Heart right ventricle (tissue), 16 donors: ENCODE results near the gene DYNC1I1. TPM values are rescaled to one million over a fixed set of nuclear protein-coding genes. Genes with fewer than 3 reads are reported as not detected.

Source experiments
- ATAC-seq, 8 donors: fragments of 200-7000 bp; cut with Tn5 transposase; one replicate each; pipeline ENCODE4 v1.9.1; 2020; ENCODE audit warnings: mild to moderate bottlenecking in 8 of 8, moderate library complexity in 8 of 8, moderate number of reproducible peaks in 1 of 8
- DNase-seq, 2 donors: peaks; one replicate each; pipeline ENCODE4 v3.0.0-alpha.2; 2020
- H3K27ac ChIP-seq, 10 donors: fragments of 200-600 bp; sonication (generic) in 2 of 10; one replicate each; pipeline versions ENCODE4 v1.5.0 to v1.8.0; 2020 to 2022; ENCODE audit warnings: mild to moderate bottlenecking in 3 of 10
- H3K27me3 ChIP-seq, 7 donors: fragments of 200-600 bp; one replicate each; pipeline ENCODE4 v1.8.0; 2021 to 2022; ENCODE audit warnings: mild to moderate bottlenecking in 2 of 7
- H3K36me3 ChIP-seq, 9 donors: fragments of 200-600 bp; sonication (generic) in 1 of 9; one replicate each; pipeline versions ENCODE4 v1.5.0 to v1.8.0; 2020 to 2022; ENCODE audit warnings: mild to moderate bottlenecking in 2 of 9
- H3K4me1 ChIP-seq, 9 donors: fragments of 200-600 bp; sonication (generic) in 1 of 9; one replicate each; pipeline versions ENCODE4 v1.5.0 to v1.8.0; 2020 to 2022; ENCODE audit warnings: mild to moderate bottlenecking in 4 of 9
- H3K4me3 ChIP-seq, 10 donors: fragments of 200-600 bp; sonication (generic) in 2 of 10; one replicate each; pipeline versions ENCODE4 v1.5.0 to v1.8.0; 2020 to 2022; ENCODE audit warnings: mild to moderate bottlenecking in 7 of 10, moderate library complexity in 2 of 10
- H3K9me3 ChIP-seq, 11 donors: fragments of 200-600 bp in 10 of 11; sonication (generic) in 2 of 11; one replicate each; pipeline versions ENCODE4 v1.5.0 to v1.8.0; 2013 to 2022; ENCODE audit warnings: mild to moderate bottlenecking in 2 of 11, control low read depth in 1 of 11, moderate library complexity in 1 of 11
- CTCF ChIP-seq, 9 donors: fragments of 200-600 bp; sonication (generic) in 2 of 9; IDR thresholded peaks; one replicate each; pipeline versions ENCODE4 v1.5.0 to v1.8.0; 2021 to 2022; ENCODE audit warnings: antibody characterized with exemption in 9 of 9, mild to moderate bottlenecking in 5 of 9, moderate library complexity in 1 of 9
- WGBS, 2 donors: extraction: QIAGEN DNeasy Blood & Tissue Kit; methylation state at CpG; one replicate each; pipeline ENCODE4 v1.1.7; 2013; ENCODE audit warnings: inconsistent platforms in 1 of 2; 5-methylcytosine and 5-hydroxymethylcytosine counted together
- intact Hi-C, 10 donors: fragments of 100-400 bp; cut with DNase I; formaldehyde crosslinking; loops; one replicate each; pipeline versions ENCODE4 v1.11.1 to v1.14.2; 2022
- polyA plus RNA-seq, 2 donors: library from polyadenylated mRNA; stranded (reverse); fragments of 200-250 nt; gene quantifications; one replicate each; pipeline ENCODE4 v1.2.3, GENCODE V29; 2013
- total RNA-seq, 10 donors: library from RNA; stranded (reverse); fragmentation: NEBNext Ultra II Directional in 3 of 10; extraction: Animal tissue kit (Norgen Biotek cat#: 25700) in 3 of 10; gene quantifications; one replicate each; pipeline versions ENCODE4 v1.2.1 to v1.2.4, GENCODE V29; 2021 to 2023
- donor health status: Arrhythmogenic right ventricular cardiomyopathy.
- donor health status: ischemic (EF 13 %, LVEDD 7.1; RV severe dilation, severe dysfunction).
- donor health status: healthy with polysubstance abuse.
- donor health status: DM: no; HTN: yes; CAD: no.
- donor health status: DM: no; HTN: no; CAD: no.
- donor health status: ischemic (EF 25% LVEDD 6.9; RV normal size, moderate dysfunction).
- donor health status: ischemic (EF 25% LVEDD 5.7; RV mildly dilated, moderate dysfunction).
- donor health status: healthy.
- donor health status: DM: yes; HTN: yes; CAD: no.
- donor health status: Ischemic cardiomyopathy.
- donor health status: ischemic (EF 35%, LVEDD 5.7; RV mildly dilated, moderate dysfunction).
- donor health status: nonischemic (EF 11% LVEDD 7.7; RV severe dilation, severe dysfunction).
- donor health status: DM: yes; HTN: yes; CAD: no.
- donor health status: PGD.
- donor health status: ischemic (EF 29% LVEDD 5.4; RV normal size, mild dysfunction).
- donor health status: nonischemic (EF 23%, LVEDD 6.1; RV moderate dilation, normal function).

The DYNC1I1 gene
- total and polyA plus RNA-seq, 12 donors, result 6.4 to 43.4 (median 35.6) TPM

GRCh38 chr7:95863623-95864022 lies 91.3 kb downstream of the DYNC1I1 start:
- H3K4me1 ChIP-seq, result peaks cover 0 to 5% (median 0%) of the 10 kb centered on the region in 9 donors
- H3K9me3 ChIP-seq, result peaks cover 0 to 9% (median 5%) of the 10 kb centered on the region in 11 donors
- no peak overlapping the region for H3K27ac ChIP-seq
- TF ChIP-seq CTCF (IDR thresholded peaks at IDR 0.05), result no peak
- ATAC-seq (no peak), DNase-seq (no peak)
- intact Hi-C loops, result no loop called here
- WGBS, 2 donors, result 51 to 65% methylated on average over 2 of the region's 2 CpGs
- no peaks in the 10 kb centered on the region for H3K27me3 ChIP-seq
- H3K36me3 ChIP-seq, result no peaks in the 10 kb centered on the region
- H3K4me3 ChIP-seq, result no peak overlapping the region

GRCh38 chr7:95865716-95866371 lies 93.5 kb downstream of the DYNC1I1 start:
- H3K9me3 ChIP-seq, result no peaks in the 10 kb centered on the region
- peak in 3 of 9 donors; percentile 11 to 23 (median 13) for TF ChIP-seq CTCF (IDR thresholded peaks at IDR 0.05)
- ATAC-seq (peak in 1 of 8 donors; percentile 17), DNase-seq (no peak)
- no peak overlapping the region for H3K4me3 ChIP-seq
- WGBS, 2 donors, result 73 to 80% methylated on average over 9 of the region's 9 CpGs
- no peak overlapping the region for H3K27ac ChIP-seq
- peaks cover 0 to 5% (median 0%) of the 10 kb centered on the region in 9 donors for H3K4me1 ChIP-seq
- H3K36me3 ChIP-seq, result peaks cover 0 to 12% (median 0%) of the 10 kb centered on the region in 9 donors
- intact Hi-C loops, result loop anchor here in 1 of 10 donors (5.0 kb wide), 1 partner anchor 144 kb away; no protein-coding TSS in a partner anchor
- no peaks in the 10 kb centered on the region for H3K27me3 ChIP-seq

GRCh38 chr7:95867309-95867708 lies 95.0 kb downstream of the DYNC1I1 start:
- Histone ChIP-seq H3K27me3 (no peaks in the 10 kb centered on the region), H3K36me3 (peaks cover 0 to 12% (median 0%) of the 10 kb centered on the region in 9 donors), H3K4me3 (no peak overlapping the region), H3K27ac (no peak overlapping the region), H3K4me1 (peaks cover 0 to 5% (median 0%) of the 10 kb centered on the region in 9 donors), H3K9me3 (no peaks in the 10 kb centered on the region)
- TF ChIP-seq CTCF (IDR thresholded peaks at IDR 0.05), result no peak
- 53 to 76% methylated on average over 3 of the region's 3 CpGs for WGBS, 2 donors
- no peak for ATAC-seq
- intact Hi-C loops, result loop anchor here in 1 of 10 donors (5.0 kb wide), 1 partner anchor 145 kb away; no protein-coding TSS in a partner anchor
- DNase-seq, result no peak

GRCh38 chr7:95871075-95871848 lies 98.9 kb downstream of the DYNC1I1 start:
- peak in 8 of 9 donors; percentile 44 to 75 (median 64) for TF ChIP-seq CTCF (IDR thresholded peaks at IDR 0.05)
- Histone ChIP-seq H3K4me1 (peaks cover 0 to 20% (median 14%) of the 10 kb centered on the region in 9 donors), H3K36me3 (peaks cover 0 to 16% (median 0%) of the 10 kb centered on the region in 9 donors), H3K27ac (no peak overlapping the region), H3K27me3 (no peaks in the 10 kb centered on the region), H3K4me3 (no peak overlapping the region), H3K9me3 (no peaks in the 10 kb centered on the region)
- 21 to 26% methylated on average over 6 of the region's 6 CpGs for WGBS, 2 donors
- DNase-seq, result peak in 1 of 2 donors; percentile 38
- intact Hi-C loops, result loop anchor here in 7 of 10 donors (1.0 to 10.0 kb wide), 6 partner anchors 146 to 356 kb away; no protein-coding TSS in a partner anchor
- peak in 5 of 8 donors; percentile 57 to 76 (median 68) for ATAC-seq
